HCT116 (cell line): ENCODE results near the gene TAF1B. TPM values are rescaled to one million over a fixed set of nuclear protein-coding genes. Genes with fewer than 3 reads are reported as not detected.

Source experiments
- ATAC-seq: fragments of 200-7000 bp; cut with Tn5 transposase; 2 replicates; pipeline ENCODE4 v1.9.1; 2020; ENCODE audit warnings: mild to moderate bottlenecking, moderate library complexity
- BruUV-seq: library from RNA; stranded (reverse); fragments of 400-500 nt; replicated peaks from 2 replicates; lab custom pipeline; 2021; lab: Mats Ljungman, UMichigan
- CTCF ChIA-PET: fragments of 300-600 bp; sonication (Branson Sonifier 250); formaldehyde crosslinking; loops from one replicate; lab custom pipeline; 2021; ENCODE audit warnings: antibody characterized with exemption; lab: Charles Lee
- POLR2A ChIA-PET: fragments of 300-600, 350-600 bp; sonication (Branson Sonifier 250); formaldehyde crosslinking; loops from one replicate; lab custom pipeline; 2021; ENCODE audit warnings: antibody characterized with exemption; lab: Charles Lee
- RAD21 ChIA-PET, 2 experiments: fragments of 300-600 bp; sonication (Branson Sonifier 250); formaldehyde crosslinking; loops; one replicate each; lab custom pipeline; 2023; ENCODE audit warnings: low total read pairs in 2 of 2; ENCODE audit not compliant: uncharacterized antibody in 2 of 2, unreplicated experiment in 2 of 2, low non-redundant PET in 1 of 2; lab: Charles Lee
- DNase-seq: peaks from one replicate; pipeline ENCODE4 v3.0.0-alpha.2; 2010; ENCODE audit warnings: low read depth, low spot score
- H2AFZ ChIP-seq: fragments of 200-600 bp; shearing (Covaris generic), sonication (generic); 2 replicates; pipeline ENCODE4 v1.6.1; 2017; ENCODE audit warnings: low read depth, mixed run types, mixed read lengths, antibody characterized with exemption, low read length; ENCODE audit not compliant: poor library complexity, severe bottlenecking
- H3K27ac ChIP-seq: 2 replicates; pipeline ENCODE4 v1.5.1; 2012; ENCODE audit warnings: low read depth, low read length
- H3K27me3 ChIP-seq: fragments of 200-600 bp; sonication (generic); 2 replicates; pipeline ENCODE4 v1.6.1; 2016; ENCODE audit warnings: mixed run types, low read length, mixed read lengths; ENCODE audit not compliant: insufficient read depth
- H3K36me3 ChIP-seq, 2 experiments: fragments of 200-500 bp in 1 of 2; fragments of 200-600 bp in 1 of 2; sonication (Bioruptor generic) in 1 of 2; sonication (generic) in 1 of 2; 2 replicates each; pipeline versions ENCODE4 v1.5.1 to v1.6.1; 2014 to 2016; ENCODE audit warnings: low read length in 2 of 2, inconsistent platforms in 1 of 2, mixed read lengths in 1 of 2, mixed run types in 1 of 2; ENCODE audit not compliant: insufficient read depth in 2 of 2, control insufficient read depth in 1 of 2
- H3K4me1 ChIP-seq, 2 experiments: fragments of 200-600 bp in 1 of 2; sonication (generic) in 1 of 2; 2 replicates each; pipeline versions ENCODE4 v1.5.1 to v1.6.1; 2012 to 2017; ENCODE audit warnings: low read length in 2 of 2, inconsistent platforms in 1 of 2, mild to moderate bottlenecking in 1 of 2, mixed read lengths in 1 of 2, mixed run types in 1 of 2, moderate library complexity in 1 of 2; ENCODE audit not compliant: insufficient read depth in 2 of 2, control insufficient read depth in 1 of 2
- H3K4me2 ChIP-seq: fragments of 200-600 bp; sonication (generic); 2 replicates; pipeline ENCODE4 v1.6.1; 2017; ENCODE audit warnings: mixed run types, low read length, mixed read lengths
- H3K4me3 ChIP-seq, 2 experiments: fragments of 200-600 bp in 1 of 2; sonication (generic) in 1 of 2; replicated peaks in 1 of 2; 2 replicates each; pipeline ENCODE4 v1.5.1; 2011 to 2016; ENCODE audit warnings: low read length in 2 of 2, control low read depth in 1 of 2, low read depth in 1 of 2, mild to moderate bottlenecking in 1 of 2, mixed read lengths in 1 of 2, mixed run types in 1 of 2
- H3K79me2 ChIP-seq: fragments of 200-600 bp; sonication (generic); 2 replicates; pipeline ENCODE4 v1.6.1; 2017; ENCODE audit warnings: mild to moderate bottlenecking, mixed run types, low read length, moderate library complexity, mixed read lengths; ENCODE audit not compliant: insufficient read depth
- H3K9ac ChIP-seq: fragments of 200-600 bp; sonication (generic); 2 replicates; pipeline ENCODE4 v1.6.1; 2016; ENCODE audit warnings: low read length, mixed read lengths
- H3K9me2 ChIP-seq: fragments of 200-600 bp; sonication (generic), shearing (Covaris generic); 2 replicates; pipeline ENCODE4 v1.6.1; 2017; ENCODE audit warnings: mixed run types, mild to moderate bottlenecking, moderate library complexity; ENCODE audit not compliant: insufficient read depth
- H3K9me3 ChIP-seq, 2 experiments: fragments of 200-500 bp in 1 of 2; fragments of 200-600 bp in 1 of 2; sonication (Bioruptor generic) in 1 of 2; sonication (generic) in 1 of 2; 2 replicates each; pipeline ENCODE4 v1.6.1; 2014 to 2017; ENCODE audit warnings: low read length in 2 of 2, mixed read lengths in 2 of 2, inconsistent platforms in 1 of 2, low read depth in 1 of 2, mild to moderate bottlenecking in 1 of 2, mixed run types in 1 of 2, moderate library complexity in 1 of 2; ENCODE audit not compliant: control insufficient read depth in 1 of 2, insufficient read depth in 1 of 2
- H4K20me1 ChIP-seq: fragments of 200-600 bp; sonication (generic), shearing (Covaris generic); 2 replicates; pipeline ENCODE4 v1.6.1; 2017; ENCODE audit warnings: mixed run types, mild to moderate bottlenecking, moderate library complexity; ENCODE audit not compliant: insufficient read depth
- CTCF ChIP-seq, 3 experiments: fragments of 200-600 bp in 1 of 3; sonication (generic) in 1 of 3; IDR thresholded peaks in 2 of 3; conservative IDR thresholded peaks in 1 of 3; 2 replicates each; pipeline ENCODE4 v1.5.1; 2012 to 2017; ENCODE audit warnings: low read depth in 2 of 3, low read length in 2 of 3, antibody characterized with exemption in 1 of 3, borderline replicate concordance in 1 of 3, control low read depth in 1 of 3, mild to moderate bottlenecking in 1 of 3, mixed read lengths in 1 of 3, mixed run types in 1 of 3, moderate library complexity in 1 of 3; ENCODE audit not compliant: insufficient read depth in 1 of 3
- EZH2phosphoT487 ChIP-seq: fragments of 200-600 bp; IDR thresholded peaks from 2 replicates; pipeline ENCODE4 v1.6.1; 2018; ENCODE audit warnings: antibody characterized with exemption, borderline replicate concordance
- MAX ChIP-seq: IDR thresholded peaks from 2 replicates; pipeline ENCODE4 v1.6.1; 2012
- POLR2A ChIP-seq: IDR thresholded peaks from 2 replicates; pipeline ENCODE4 v1.7.0; 2011; ENCODE audit warnings: borderline replicate concordance; ENCODE audit not compliant: insufficient read depth, insufficient read length; ENCODE audit errors: extremely low read depth
- TCF7L2 ChIP-seq: IDR thresholded peaks from 2 replicates; pipeline ENCODE4 v1.7.0; 2011; ENCODE audit warnings: borderline replicate concordance, inconsistent platforms; ENCODE audit not compliant: insufficient read depth, insufficient read length; ENCODE audit errors: extremely low read depth
- YY1 ChIP-seq: IDR thresholded peaks from 2 replicates; pipeline ENCODE4 v1.6.1; 2011; ENCODE audit warnings: low read length, low read depth, moderate library complexity, mild to moderate bottlenecking; ENCODE audit not compliant: insufficient replicate concordance; ENCODE audit errors: extremely low read depth
- intact Hi-C: fragments of 100-400 bp; cut with micrococcal nuclease; formaldehyde crosslinking; loops from 2 replicates; pipeline ENCODE4 v1.10.0; 2022
- total RNA-seq: library from RNA; stranded (reverse); gene quantifications from one replicate; pipeline ENCODE4 v1.2.1, GENCODE V29; 2021; ENCODE audit not compliant: unreplicated experiment

The TAF1B gene
- total RNA-seq, 1 experiment from 2014 or later, result 27.9 TPM

GRCh38 chr2:9842487-9843228 lies 616 bp upstream of the TAF1B start (continued):
- no peak for TF ChIP-seq CTCF (IDR thresholded peaks at IDR 0.05 in 2 of 3, conservative IDR thresholded peaks at IDR 0.05 in 1 of 3; ENCODE audit: borderline replicate concordance in 1 of 3, insufficient read depth in 1 of 3, low read depth in 2 of 3, low read length in 2 of 3)

GRCh38 chr2:9844036-9844483 lies 786 bp downstream of the TAF1B start:
- H3K4me3 ChIP-seq, result peak overlapping the region; percentile 83 to 86
- peak overlapping the region; percentile 88 for H3K27ac ChIP-seq
- CTCF ChIA-PET, result interaction anchor here (1.5 to 2.0 kb wide), 4 partner anchors 9 to 205 kb away, joined by 3 to 8 read pairs (median 5); no protein-coding TSS in a partner anchor
- peaks cover 7 to 11% of the 10 kb centered on the region in 2 experiments; a peak in 3 of 4 replicates for H3K36me3 ChIP-seq
- POLR2A ChIA-PET, result interaction anchor here (1.0 to 2.6 kb wide), 5 partner anchors 13 to 214 kb away, joined by 3 to 10 read pairs (median 3); partner anchors contain the start of gene YWHAQ
- H3K9ac ChIP-seq, result peak overlapping the region; percentile 85
- intact Hi-C loops, result no loop called here
- ATAC-seq (no peak), DNase-seq (no peak)
- RAD21 ChIA-PET, result no interaction called here
- peaks cover 47% of the 10 kb centered on the region for H3K79me2 ChIP-seq
- peak overlapping the region; percentile 66 for H2AFZ ChIP-seq
- no peaks in the 10 kb centered on the region for H3K9me3 ChIP-seq
- TF ChIP-seq CTCF (IDR thresholded peaks at IDR 0.05 in 2 of 3, conservative IDR thresholded peaks at IDR 0.05 in 1 of 3; ENCODE audit: borderline replicate concordance in 1 of 3, insufficient read depth in 1 of 3, low read depth in 2 of 3, low read length in 2 of 3), result no peak
- TF ChIP-seq MAX, result no peak
- TF ChIP-seq EZH2phosphoT487, result no peak
- TF ChIP-seq YY1, result no peak
- TF ChIP-seq TCF7L2, result no peak
- TF ChIP-seq POLR2A, result no peak
- H3K4me1 ChIP-seq, result peaks cover 3 to 20% of the 10 kb centered on the region in 2 experiments; a peak in 3 of 4 replicates
- H3K27me3 ChIP-seq, result no peaks in the 10 kb centered on the region
- BruUV-seq, result TSS peak; percentile 57
- H3K9me2 ChIP-seq, result no peaks in the 10 kb centered on the region
- H3K4me2 ChIP-seq, result peak overlapping the region; percentile 79
- H4K20me1 ChIP-seq, result no peaks in the 10 kb centered on the region
